GM18526 (cell line): ENCODE data around the gene TRAPPC8.

Experiments used
- POLR2A ChIP-seq: IDR thresholded peaks from 3 replicates; pipeline ENCODE4 v1.6.1; 2011; ENCODE audit not compliant: insufficient read length; ENCODE audit errors: extremely low read depth

TRAPPC8 gene

GRCh38 chr18:31821545-31822171, 121.3 kb downstream of the TRAPPC8 start:
- no peak for TF ChIP-seq POLR2A

GRCh38 chr18:31819925-31820229, 123.1 kb downstream of the TRAPPC8 start:
- TF ChIP-seq POLR2A, result no peak

DNA sequence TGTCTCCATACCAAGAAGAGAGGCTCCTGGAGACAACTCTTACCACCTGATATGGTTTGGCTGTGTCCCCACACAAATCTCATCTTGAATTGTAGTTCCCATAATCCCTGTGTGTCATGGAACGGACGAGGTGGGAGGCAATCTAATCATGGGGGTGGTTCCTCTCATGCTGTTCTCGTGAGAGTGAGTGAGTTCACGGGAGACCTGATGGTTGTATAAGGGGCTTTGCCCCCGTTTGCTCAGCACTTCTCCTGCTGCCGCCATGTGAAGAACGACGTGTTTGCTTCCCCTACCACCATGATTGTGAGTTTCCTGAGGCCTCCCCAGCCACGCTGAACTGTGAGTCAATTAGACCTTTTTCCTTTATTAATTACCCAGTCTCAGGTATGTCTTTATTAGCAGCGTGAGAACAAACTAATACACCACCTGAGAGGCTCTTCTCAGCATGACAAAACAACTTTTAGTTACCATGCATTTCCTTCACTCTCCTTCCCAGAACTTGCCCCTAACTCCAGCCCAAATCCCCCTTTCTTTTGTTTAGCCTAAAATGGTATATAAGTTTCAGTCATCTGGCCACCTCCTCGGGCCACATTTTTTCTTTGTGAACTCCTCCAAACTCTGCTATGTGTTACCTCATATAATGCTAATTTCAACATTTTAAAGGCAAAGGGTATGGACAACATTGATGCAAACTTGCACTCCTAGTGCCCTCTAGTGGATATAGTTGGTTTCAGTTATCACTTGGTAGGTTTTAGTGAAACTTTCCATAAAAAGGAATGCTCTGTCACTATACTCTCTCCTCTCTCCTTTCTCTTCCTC, 123.6 kb downstream of the TRAPPC8 start:
- no peak for TF ChIP-seq POLR2A

GRCh38 chr18:31814132-31814531, 128.8 kb downstream of the TRAPPC8 start:
- TF ChIP-seq POLR2A, result no peak

DNA sequence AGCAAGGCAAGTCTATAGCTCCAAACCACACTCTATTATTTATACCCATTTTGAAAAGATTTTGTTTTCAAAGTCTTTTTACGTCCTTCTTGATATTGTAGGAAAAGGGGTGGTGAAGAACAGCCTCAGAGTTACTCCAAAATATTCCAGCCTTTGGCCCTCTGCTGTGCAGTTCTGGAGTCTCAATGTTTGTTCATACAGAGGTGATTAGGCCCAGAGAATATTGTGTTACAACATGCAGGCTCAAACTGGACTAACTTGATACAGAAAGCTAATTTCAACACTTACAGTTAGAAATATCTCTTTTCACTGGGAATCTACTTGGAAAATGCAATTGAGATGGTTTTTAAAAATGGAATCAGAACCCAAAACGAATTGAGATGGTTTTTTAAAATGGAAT, 141.8 kb downstream of the TRAPPC8 start:
- TF ChIP-seq POLR2A, result no peak

DNA sequence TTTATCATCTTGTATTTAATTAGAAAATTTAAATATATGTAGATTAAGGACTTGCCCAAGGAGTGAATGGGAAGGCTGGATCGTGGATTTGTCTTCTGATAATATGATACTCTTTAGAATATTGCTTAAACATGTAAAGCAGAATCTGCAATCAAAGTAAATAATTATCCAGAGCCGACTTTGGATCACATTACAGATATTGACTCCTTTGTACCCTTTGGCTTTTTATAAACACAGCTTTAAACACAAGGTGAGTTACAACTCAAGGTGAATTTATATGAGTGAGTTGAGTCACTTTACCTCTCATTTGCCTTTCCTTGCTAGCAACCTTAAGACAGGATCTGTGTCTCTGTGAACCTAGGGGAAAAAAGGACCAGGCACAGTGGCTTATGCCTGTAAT, 144.5 kb downstream of the TRAPPC8 start:
- TF ChIP-seq POLR2A, result no peak

DNA sequence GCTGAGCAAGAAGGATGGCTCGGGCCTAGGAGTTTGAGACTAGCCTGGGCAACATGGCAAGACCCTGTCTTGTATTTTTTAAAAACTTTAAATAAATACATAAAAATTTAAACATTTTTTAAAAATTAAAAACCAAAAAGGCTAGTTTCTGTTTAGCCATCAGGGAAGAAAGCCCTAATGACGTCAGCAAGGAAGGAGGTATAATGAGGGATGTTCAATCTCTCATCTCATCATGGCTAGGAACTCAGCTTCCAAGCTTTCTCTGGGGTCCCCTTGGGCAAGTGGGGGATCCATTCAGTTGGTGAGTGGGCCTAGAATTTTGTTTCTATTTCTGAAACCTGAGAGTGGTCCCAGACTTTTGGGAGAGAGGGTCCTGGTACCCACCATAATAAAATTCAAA, 147.2 kb downstream of the TRAPPC8 start:
- no peak for TF ChIP-seq POLR2A

- no peak for TF ChIP-seq POLR2A
Observed at GRCh38 chr18:31793531-31793930, 149.4 kb downstream of the TRAPPC8 start.

DNA sequence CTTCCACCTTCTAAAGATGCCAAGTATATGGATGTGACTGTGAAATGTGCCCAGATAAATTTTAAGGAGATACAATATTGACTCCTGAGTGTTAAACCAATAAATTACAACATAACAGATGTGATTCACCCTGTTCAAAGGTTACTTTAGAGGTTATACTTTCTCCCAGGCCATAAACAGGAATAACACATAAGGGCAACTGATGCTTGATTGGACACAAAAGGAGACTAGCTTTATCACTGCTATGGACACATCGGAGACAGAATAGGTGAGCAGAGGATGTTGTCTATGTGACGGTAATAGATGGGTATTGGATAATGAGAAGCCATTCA, 150.4 kb downstream of the TRAPPC8 start:
- TF ChIP-seq POLR2A, result no peak

DNA sequence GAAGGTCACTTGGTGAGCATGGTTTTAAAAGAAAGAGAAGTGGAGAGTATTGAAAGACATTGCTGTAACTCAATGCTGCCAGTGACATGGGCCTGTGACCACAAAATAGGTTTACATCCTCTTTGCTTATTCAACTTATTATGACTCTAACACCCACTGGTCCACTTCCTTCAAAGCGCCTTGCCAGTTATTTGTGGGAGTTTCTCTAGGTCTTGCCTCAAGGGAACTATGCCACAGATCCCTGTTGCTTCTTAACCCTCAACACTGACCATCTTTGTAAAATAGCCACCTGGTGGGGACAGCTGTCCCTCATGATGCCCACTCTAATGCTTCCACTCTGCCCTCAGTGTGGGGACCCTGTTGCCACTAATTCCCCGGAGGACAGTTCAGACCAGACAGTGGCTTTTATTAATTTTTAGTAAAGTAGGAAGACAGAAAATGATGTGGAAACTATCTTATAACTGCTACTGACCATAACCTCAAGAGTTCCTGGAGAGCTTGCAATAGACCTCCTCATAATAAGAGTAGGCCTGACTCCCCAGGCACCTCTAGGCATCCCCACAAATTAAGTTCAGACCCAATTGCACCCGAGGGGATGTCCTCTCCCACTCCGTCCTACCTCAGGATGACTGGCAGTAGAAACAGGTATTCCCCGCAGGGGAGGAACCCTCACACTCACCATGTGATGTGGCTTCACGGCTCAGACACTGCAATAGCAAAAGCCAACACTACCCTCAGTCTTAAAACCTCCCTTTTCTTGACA, 150.9 kb downstream of the TRAPPC8 start:
- no peak for TF ChIP-seq POLR2A

DNA sequence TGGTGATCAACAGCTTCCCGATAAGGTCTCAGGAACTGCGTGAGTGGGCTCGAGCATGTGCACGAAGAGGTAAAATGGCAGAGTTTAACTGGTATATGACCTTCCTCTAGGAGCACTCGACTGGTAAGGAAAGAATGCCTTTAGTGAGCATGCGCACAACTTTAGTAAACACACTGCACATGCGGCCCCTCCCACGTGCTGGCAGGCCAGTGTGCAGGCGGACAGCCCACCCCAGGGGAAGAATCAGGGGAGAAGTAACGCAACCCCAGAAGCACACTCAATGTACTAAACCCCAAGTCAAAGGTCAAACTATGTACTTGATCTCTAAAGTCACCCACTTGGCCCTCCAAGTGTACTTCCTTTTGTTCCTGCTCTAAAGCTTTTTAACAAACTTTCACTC, 153.5 kb downstream of the TRAPPC8 start:
- no peak for TF ChIP-seq POLR2A

DNA sequence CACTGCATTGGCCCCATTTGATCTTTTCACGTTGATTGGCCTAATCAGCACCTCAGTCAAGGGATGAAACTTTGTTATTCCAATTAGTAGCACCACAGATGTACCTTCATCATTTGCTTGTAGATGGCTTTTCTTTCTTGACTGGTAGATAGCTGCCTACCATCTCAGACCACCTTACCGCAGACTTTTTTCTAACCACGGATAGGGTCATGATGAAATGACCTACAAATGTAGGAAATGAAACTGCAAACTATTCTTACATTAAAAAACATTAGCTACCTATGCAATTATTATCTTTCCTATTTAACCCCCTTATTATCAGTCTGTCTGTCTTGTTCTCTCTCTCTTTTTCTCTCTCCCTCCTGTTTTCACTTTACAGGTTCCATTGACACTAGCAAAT, 159.9 kb downstream of the TRAPPC8 start:
- no peak for TF ChIP-seq POLR2A
